GM18907 (cell line): ENCODE results near the gene USH2A.

Experiments used
- ATAC-seq: cut with Tn5 transposase; IDR thresholded peaks from one replicate; pipeline ENCODE4 v1.9.1; 2021; ENCODE audit warnings: mild to moderate bottlenecking, moderate library complexity; ENCODE audit not compliant: unreplicated experiment

USH2A gene

GRCh38 chr1:216285052-216285451 lies 138.2 kb downstream of the USH2A start:
- ATAC-seq: no peak

- ATAC-seq: no peak
Measured at GRCh38 chr1:216281757-216282156, 141.5 kb downstream of the USH2A start.

GRCh38 chr1:216270086-216270773 lies 153.0 kb downstream of the USH2A start:
- no peak for ATAC-seq

GRCh38 chr1:216261631-216262030 lies 161.6 kb downstream of the USH2A start:
- ATAC-seq: no peak

DNA sequence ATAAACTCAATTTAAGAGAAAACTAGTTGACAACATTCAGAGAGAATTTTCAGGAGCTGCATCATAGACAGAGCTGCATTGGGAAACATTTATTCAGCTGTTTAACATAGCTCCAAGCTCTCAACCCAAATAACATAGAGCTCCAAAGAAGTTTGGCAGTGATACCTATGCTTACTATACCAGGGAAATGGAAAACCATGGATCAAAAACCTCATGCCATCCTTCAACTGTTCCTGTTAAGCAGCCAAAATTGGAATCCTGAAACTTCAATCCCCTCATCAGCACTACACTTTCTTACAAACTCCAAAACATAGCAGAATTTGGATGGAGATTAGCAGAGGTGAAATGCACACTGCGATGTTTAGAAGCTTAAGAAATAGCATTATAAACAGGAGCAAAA lies 164.4 kb downstream of the USH2A start:
- no peak for ATAC-seq

- no peak for ATAC-seq
Measured at GRCh38 chr1:216258386-216258785, 164.9 kb downstream of the USH2A start.

DNA sequence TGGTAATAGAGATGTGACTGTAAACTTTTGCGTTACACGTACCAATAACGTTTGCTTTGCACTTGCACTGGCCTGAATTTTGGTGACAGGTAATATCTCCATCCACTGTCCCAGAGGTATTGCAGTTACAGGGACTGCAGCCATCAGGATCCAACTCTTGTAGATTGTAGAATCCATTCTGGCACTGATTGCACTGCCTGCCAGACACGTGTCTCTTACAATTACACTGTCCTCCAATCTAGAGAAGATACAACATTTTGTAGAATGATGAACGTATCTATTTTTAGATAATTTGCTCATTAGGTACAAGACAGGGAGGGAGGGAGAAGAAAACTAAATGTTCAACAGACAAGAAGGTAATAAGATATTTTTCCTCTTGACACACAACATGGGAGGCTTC lies 172.4 kb downstream of the USH2A start:
- no peak for ATAC-seq

DNA sequence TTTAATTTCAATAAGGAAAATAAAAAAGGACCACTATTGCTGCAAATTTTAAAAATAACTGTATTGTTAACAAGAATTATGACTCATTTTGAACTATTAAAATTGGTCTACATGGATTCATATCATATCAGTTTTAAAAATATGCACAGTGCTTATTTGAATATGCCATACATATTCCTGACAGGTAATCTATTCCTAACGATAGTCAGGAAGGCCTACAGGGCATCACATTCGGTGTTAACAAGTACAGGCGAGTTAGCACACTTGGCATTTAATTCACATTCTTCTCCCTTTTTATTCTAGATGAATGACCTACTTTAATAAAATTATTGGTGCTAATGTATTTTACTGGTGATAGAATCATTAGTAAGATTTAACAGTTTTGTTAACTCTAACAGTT lies 174.6 kb downstream of the USH2A start:
- ATAC-seq: no peak

GRCh38 chr1:216247937-216248336 lies 175.3 kb downstream of the USH2A start:
- ATAC-seq: no peak

DNA sequence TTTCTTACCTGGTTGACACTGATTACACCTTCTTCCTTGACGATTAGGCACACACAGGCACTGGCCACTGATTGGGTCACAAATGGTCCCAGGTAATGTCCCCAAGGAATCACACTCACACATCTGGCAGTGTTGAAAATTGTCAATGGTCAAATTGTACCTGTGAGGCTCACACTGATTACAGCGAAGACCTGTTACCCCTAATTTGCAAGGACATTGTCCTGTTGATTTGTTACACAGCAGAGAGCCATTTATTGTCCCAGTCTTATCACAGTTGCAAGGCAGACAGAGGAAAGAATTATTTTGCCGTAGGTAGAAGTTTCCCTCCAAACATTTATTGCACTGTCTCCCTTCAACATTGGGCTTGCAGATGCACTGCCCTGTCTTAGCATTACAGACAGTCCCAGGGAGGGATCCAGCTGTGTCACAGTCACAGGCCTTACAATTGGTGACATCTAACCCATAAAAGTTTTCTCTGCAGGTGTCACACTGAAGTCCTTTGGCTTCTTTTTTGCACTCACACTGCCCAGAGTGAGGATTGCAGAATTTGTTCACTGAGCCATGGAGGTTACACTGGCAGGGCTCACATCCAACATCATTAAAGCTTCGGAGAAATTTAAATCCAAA lies 176.6 kb downstream of the USH2A start:
- ATAC-seq: no peak

DNA sequence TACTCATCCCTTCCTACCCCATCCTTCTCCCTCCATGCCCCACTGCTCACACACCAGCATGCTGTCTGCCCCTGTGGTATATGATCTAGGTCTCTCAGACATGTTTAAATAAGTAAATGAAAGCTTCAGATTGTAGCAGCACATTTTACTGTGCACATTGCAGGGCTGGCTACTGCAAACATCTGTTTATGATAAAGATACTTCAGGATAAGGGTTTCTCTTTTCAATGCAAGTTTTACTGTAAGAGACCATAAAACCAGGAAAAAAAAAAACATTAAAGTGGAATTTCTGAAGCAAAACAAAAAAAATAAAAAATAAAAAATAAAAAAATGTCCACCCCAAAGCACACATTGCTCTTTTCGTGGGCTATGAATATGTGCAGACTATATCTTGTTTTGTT lies 184.4 kb downstream of the USH2A start:
- ATAC-seq: no peak

GRCh38 chr1:216237927-216238542 lies 185.2 kb downstream of the USH2A start:
- ATAC-seq: no peak

DNA sequence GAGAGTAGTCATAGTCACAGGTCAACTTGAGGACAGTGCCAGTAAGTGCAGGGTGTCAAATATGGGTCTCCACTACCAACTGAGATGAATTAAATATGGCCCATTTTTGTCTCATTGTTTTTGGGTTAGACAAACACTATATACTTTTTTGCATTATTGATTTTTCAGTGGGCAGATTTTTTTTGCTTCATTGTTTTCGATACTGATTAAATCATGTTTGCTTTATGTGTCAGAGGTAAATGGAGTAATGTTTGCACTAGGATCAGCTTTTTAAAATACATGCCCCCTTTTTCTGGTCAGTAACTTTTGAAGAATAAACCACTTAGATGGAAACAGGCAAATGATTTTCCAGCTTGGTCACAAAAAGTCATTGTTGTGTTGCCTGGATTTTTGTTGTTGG lies 199.0 kb downstream of the USH2A start:
- ATAC-seq: no peak

DNA sequence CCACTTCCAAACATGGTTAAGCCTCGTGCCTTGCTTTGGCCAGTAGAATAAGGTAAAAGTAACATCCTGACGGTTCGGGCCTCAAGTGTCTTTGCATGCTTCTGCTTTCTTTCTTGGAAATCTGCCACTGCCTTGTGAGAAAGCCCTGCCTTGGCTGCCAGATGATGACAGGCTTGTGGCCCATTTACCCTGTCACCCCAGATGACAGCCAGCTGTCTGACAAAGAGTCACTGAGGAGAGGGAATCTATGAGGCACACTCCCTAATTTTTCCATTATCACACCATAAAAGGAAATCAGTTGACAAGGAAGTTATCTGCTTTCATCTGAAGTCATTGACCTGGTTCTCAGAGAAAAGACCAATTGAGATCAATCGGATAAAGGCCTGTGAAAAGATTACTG lies 199.8 kb downstream of the USH2A start:
- no peak for ATAC-seq

DNA sequence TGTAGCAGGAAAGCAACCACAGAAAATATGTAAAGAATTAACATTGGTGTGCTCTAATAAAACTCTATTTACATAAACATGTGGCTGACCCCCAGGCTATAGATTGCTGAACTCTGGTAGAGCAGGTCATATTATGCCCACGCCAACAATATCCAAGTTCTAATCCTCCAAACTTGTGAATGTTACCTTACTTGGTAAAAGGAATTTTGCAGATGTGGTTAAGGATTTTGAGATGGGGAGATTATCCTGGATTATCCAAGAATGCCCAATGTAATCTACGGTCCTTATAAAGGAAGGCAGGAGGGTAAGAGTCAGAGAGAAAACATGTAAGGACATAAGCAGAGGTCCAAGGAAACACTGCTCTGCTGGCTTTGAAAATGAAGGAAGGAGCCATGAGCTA lies 201.0 kb downstream of the USH2A start:
- ATAC-seq: no peak

DNA sequence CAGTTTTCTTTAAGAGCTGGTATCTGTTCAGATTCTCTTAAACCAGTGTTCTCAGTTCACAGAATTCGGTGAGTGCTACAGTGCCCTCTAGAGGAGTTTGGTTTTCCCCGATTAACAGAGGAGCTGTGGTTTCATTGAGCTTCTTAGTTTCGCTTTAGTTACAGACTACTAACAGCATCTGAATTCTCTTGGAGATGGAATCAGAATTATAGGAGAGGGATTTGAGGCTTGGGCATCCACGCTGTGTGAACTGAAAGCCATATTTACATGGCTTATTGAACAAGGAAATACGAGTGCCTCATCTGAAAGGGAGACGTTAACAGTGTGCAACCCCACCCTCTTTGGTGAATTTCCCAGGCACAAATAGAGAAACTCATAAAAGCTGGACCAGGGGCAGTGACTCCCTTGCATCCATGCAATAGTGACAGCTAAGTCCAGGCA lies 202.0 kb downstream of the USH2A start:
- peak; percentile 100 for ATAC-seq

- no peak for ATAC-seq
Measured at GRCh38 chr1:216216305-216216704, 206.9 kb downstream of the USH2A start.

GRCh38 chr1:216215169-216215568 lies 208.1 kb downstream of the USH2A start:
- ATAC-seq: no peak

GRCh38 chr1:216212826-216213225 lies 210.4 kb downstream of the USH2A start:
- no peak for ATAC-seq

DNA sequence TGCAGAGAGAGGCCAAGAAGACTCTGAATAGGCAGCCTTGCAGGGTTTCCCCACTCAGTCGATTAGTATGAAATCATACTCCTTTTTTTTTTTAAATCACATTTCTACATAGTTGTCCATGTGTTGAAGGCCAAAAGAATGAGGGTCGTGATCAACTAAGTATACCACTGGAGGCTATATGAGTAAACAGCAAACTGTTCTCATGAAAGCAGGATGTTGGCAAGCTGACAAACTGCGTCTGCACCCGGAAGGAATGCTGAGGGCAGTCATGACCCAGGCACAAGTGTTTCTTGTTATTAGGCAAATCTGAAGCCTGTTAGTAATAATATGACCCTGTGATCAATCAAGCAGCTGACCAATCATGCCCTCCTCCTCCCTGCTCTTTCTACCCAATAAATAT lies 213.2 kb downstream of the USH2A start:
- no peak for ATAC-seq

- no peak for ATAC-seq
Measured at GRCh38 chr1:216209125-216209524, 214.1 kb downstream of the USH2A start.

DNA sequence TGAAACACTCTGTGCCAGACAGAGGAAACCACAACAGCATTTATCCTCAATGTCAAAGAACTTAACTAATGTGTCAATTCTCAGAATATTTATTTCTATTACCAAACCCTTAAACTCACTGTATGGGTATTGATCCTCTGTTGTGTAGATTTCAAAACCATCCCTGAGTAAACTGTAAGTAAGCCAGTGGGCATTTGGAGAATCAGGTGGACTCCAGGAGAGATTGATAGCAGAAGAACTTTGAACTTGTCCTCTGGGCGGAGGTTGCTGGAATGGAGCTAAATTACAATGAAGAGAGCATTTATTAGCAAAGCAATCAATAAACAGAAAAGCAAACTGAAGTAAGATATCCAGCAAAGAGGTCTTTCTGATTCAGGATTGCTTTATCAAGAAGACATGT lies 216.1 kb downstream of the USH2A start:
- no peak for ATAC-seq
